Activated naive CD4-positive, alpha-beta T cell treated with anti-CD3 and anti-CD28 coated beads, Interleukin-2, amount 50 U/mL, for 72 hours (primary cell): Measurements from ENCODE around the gene LRRC51. TPM values are rescaled to one million over a fixed set of nuclear protein-coding genes. Genes with fewer than 3 reads are reported as not detected.

Source experiments
- ATAC-seq, 2 donors: fragments of 150-1000 bp; cut with Tn5 transposase; 2 replicates each; pipeline ENCODE4 v1.10.0; 2021; ENCODE audit warnings: mild to moderate bottlenecking in 2 of 2, moderate library complexity in 2 of 2
- DNase-seq, 2 donors: peaks; one replicate each; pipeline ENCODE4 v3.0.0; 2021 to 2022; ENCODE audit warnings: low spot score in 2 of 2
- H3K27ac Mint-ChIP-seq, 2 donors: one replicate each; pipeline ENCODE4 v1.8.0; 2022; ENCODE audit warnings: mild to moderate bottlenecking in 2 of 2, mixed read lengths in 2 of 2
- H3K36me3 Mint-ChIP-seq, 2 donors: one replicate each; pipeline ENCODE4 v1.8.0; 2022; ENCODE audit warnings: mixed read lengths in 2 of 2
- H3K9me3 Mint-ChIP-seq, 2 donors: one replicate each; pipeline ENCODE4 v1.8.0; 2022; ENCODE audit warnings: mixed read lengths in 2 of 2
- total RNA-seq, 2 donors: library from RNA; stranded (reverse); gene quantifications; one replicate each; pipeline ENCODE4 v1.2.3, GENCODE V29; 2022

Gene LRRC51
- total RNA-seq, 2 donors from 2014 or later: 4.1 to 8.3 TPM

GRCh38 chr11:72088076-72088808 is 7.6 kb downstream of the LRRC51 start:
- H3K9me3 Mint-ChIP-seq: no peaks in the 10 kb centered on the region
- DNase-seq (no peak), ATAC-seq (peak; percentile 78 to 79)
- peak overlapping the region; percentile 40 to 81 for H3K27ac Mint-ChIP-seq
- no peaks in the 10 kb centered on the region for H3K36me3 Mint-ChIP-seq

GRCh38 chr11:72091292-72091691 is 10.6 kb downstream of the LRRC51 start:
- Mint-ChIP-seq H3K9me3 (no peaks in the 10 kb centered on the region), H3K36me3 (no peaks in the 10 kb centered on the region), H3K27ac (peak overlapping the region in 1 of 2 donors; percentile 13)
- peak in 1 of 2 donors; percentile 67 for DNase-seq
- ATAC-seq: peak; percentile 82 to 86

DNA sequence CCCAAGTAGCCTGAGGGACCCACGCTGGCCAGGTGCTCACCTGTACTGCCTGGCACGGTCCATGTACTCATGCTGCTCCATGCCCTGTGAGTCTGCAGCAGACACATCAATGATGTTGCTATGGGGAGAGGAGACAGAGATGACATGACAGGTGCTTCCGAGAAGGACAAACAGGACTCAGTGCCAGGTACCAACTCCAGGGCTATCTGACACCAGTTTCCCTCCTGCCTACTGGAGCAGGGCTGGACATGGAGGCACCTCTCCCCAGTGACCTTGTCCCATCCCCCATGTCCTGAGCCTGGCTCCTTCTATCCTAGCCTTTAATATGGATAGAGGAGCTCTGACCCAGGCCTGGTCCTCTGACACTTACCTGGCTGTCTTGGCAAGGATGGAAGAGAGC is 18.1 kb downstream of the LRRC51 start:
- DNase-seq (no peak), ATAC-seq (no peak)
- Mint-ChIP-seq H3K9me3 (no peaks in the 10 kb centered on the region), H3K36me3 (peaks cover 12 to 21% of the 10 kb centered on the region in 2 donors), H3K27ac (no peak overlapping the region)

GRCh38 chr11:72100009-72100408 is 19.4 kb downstream of the LRRC51 start:
- DNase-seq (no peak), ATAC-seq (no peak)
- H3K9me3 Mint-ChIP-seq: peaks cover 0 to 4% of the 10 kb centered on the region in 2 donors
- H3K27ac Mint-ChIP-seq: peak overlapping the region; percentile 50 to 90
- peaks cover 12 to 21% of the 10 kb centered on the region in 2 donors for H3K36me3 Mint-ChIP-seq

- H3K9me3 Mint-ChIP-seq: peaks cover 0 to 4% of the 10 kb centered on the region in 2 donors
- peaks cover 12 to 21% of the 10 kb centered on the region in 2 donors for H3K36me3 Mint-ChIP-seq
- ATAC-seq: no peak
- DNase-seq: no peak
- peak overlapping the region; percentile 90 to 98 for H3K27ac Mint-ChIP-seq
These were observed 19.8 kb downstream of the LRRC51 start for GRCh38 chr11:72100462-72100861.

GRCh38 chr11:72102162-72102561 is 21.5 kb downstream of the LRRC51 start:
- H3K27ac Mint-ChIP-seq: peak overlapping the region; percentile 90 to 98
- peaks cover 12 to 21% of the 10 kb centered on the region in 2 donors for H3K36me3 Mint-ChIP-seq
- DNase-seq (no peak), ATAC-seq (no peak)
- H3K9me3 Mint-ChIP-seq: peaks cover 0 to 4% of the 10 kb centered on the region in 2 donors

- no peak for DNase-seq
- Mint-ChIP-seq H3K9me3 (peaks cover 0 to 4% of the 10 kb centered on the region in 2 donors), H3K27ac (peak overlapping the region; percentile 90 to 98), H3K36me3 (peaks cover 12 to 21% of the 10 kb centered on the region in 2 donors)
- ATAC-seq: peak; percentile 2 to 28
These were observed 21.9 kb downstream of the LRRC51 start for GRCh38 chr11:72102631-72102945.

DNA sequence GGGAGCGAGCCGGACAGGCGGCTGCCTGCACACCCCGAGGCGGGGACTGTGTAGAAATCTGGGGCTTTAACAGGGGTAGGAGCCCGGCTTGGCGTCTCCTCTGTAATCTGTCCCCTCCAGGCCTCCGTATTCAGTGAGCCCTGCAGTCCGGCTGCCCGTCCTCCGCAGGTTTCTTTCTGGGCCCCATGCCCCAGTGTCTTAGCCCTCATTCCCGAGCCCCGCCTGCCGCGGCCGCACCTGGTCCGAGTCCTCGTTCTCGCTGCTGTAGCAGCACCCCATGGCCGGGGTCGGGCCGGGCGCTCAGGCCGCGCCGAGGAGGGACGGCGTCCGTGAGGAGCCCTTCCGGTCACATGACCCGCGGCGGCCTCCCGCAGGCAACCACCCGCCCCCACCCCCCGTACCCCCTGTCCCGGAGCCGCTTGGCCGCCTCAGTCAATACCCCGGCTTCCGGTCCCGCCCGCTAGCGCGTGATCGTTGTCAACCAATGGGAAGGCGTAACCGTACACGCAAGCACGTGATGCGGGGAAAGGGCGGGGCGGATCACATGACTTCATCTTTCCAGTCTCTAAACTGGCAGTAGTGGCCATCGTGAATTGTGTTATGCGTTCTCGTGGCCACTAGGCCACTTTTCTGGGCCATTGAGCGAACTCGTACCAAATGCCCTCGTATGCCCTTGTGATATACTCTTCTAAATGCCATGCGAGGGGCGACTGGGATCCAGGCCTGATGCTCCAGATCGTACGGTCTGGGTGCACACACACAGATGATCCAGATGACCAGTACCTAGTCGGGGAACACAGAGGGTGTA is 22.5 kb downstream of the LRRC51 start, which contains the start of gene LAMTOR1:
Gene LAMTOR1, minus strand, starts transcription at position 352 of the 808 bp plus-strand sequence. Its CDS starts 73 bp downstream, at position 279.
- Mint-ChIP-seq H3K36me3 (peaks cover 12 to 21% of the 10 kb centered on the region in 2 donors), H3K27ac (peak within 1 kb of the TSS; percentile 90 to 98), H3K9me3 (peaks cover 0 to 4% of the 10 kb centered on the region in 2 donors)
- ATAC-seq: peak; percentile 98 to 99
- peak; percentile 95 to 98 for DNase-seq

GRCh38 chr11:72103754-72104167 is 23.1 kb downstream of the LRRC51 start:
- ATAC-seq (no peak), DNase-seq (no peak)
- Mint-ChIP-seq H3K9me3 (peaks cover 0 to 4% of the 10 kb centered on the region in 2 donors), H3K27ac (peak overlapping the region; percentile 90 to 98), H3K36me3 (peaks cover 12 to 21% of the 10 kb centered on the region in 2 donors)

- Mint-ChIP-seq H3K27ac (peak within 1 kb of the TSS in 1 of 2 donors; percentile 90), H3K9me3 (peaks cover 0 to 4% of the 10 kb centered on the region in 2 donors), H3K36me3 (peaks cover 15 to 20% of the 10 kb centered on the region in 2 donors)
- ATAC-seq: no peak
- DNase-seq: no peak
These were observed 25.2 kb downstream of the LRRC51 start, which contains the start of gene TOMT for GRCh38 chr11:72105888-72106287. Gene TOMT (plus strand): TSS chr11:72105924. CDS start chr11:72105952, 28 bp downstream.

DNA sequence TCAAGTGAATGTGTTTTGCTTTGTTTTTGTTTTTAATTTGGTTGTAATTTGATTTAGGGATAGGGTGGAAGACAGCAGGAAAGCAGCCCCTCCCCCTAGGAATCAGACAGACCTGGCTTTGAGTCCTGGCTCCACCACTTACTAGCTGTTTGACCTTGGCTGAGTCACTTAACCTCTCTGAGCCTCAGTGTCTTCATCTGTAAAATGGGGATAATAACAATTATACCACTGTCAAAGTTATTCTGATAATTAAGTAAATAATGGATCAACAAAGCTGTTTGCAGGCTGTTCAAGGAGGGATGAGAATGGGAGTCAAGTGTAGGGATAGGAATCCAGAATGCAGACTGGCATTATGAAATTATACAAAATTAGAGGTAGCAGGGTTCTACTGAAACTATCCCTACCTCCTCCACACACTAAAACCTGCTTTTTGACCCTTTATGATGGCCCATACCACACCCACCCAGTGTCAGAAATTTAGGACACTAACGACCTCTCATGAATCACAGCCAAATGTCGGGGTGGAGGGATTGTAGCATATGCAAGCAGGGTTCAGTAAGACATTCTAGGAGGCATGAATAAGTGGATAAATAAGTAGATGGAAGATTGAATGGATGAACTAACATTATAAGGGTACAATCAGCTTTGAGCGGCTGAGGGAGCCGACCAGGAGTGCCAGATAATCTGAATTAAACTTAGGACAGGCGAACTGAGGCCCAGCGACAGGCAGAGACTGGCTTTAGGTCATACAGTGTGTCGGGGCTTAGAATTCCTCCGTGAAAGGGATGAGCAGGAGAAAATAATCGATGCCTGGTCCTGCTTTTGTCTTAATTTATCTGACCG is 30.9 kb downstream of the LRRC51 start:
- no peak for ATAC-seq
- Mint-ChIP-seq H3K36me3 (peaks cover 12 to 14% of the 10 kb centered on the region in 2 donors), H3K27ac (peak overlapping the region; percentile 97 to 100), H3K9me3 (peaks cover 4 to 13% of the 10 kb centered on the region in 2 donors)
- DNase-seq: no peak

- Mint-ChIP-seq H3K36me3 (peaks cover 12 to 14% of the 10 kb centered on the region in 2 donors), H3K27ac (peak within 1 kb of the TSS; percentile 97 to 100), H3K9me3 (peaks cover 4 to 13% of the 10 kb centered on the region in 2 donors)
- peak; percentile 94 to 98 for DNase-seq
- ATAC-seq: peak; percentile 92 to 93
These were observed 31.7 kb downstream of the LRRC51 start, which contains the start of gene ANAPC15 for GRCh38 chr11:72112143-72112977. Gene ANAPC15 (minus strand): TSS chr11:72112695. CDS start chr11:72111276, 1,419 bp downstream.

GRCh38 chr11:72112978-72113808 is 32.5 kb downstream of the LRRC51 start:
- peak overlapping the region; percentile 97 to 100 for H3K27ac Mint-ChIP-seq
- DNase-seq (no peak), ATAC-seq (peak in 1 of 2 donors; percentile 0)
- peaks cover 4 to 13% of the 10 kb centered on the region in 2 donors for H3K9me3 Mint-ChIP-seq
- peaks cover 12 to 14% of the 10 kb centered on the region in 2 donors for H3K36me3 Mint-ChIP-seq

DNA sequence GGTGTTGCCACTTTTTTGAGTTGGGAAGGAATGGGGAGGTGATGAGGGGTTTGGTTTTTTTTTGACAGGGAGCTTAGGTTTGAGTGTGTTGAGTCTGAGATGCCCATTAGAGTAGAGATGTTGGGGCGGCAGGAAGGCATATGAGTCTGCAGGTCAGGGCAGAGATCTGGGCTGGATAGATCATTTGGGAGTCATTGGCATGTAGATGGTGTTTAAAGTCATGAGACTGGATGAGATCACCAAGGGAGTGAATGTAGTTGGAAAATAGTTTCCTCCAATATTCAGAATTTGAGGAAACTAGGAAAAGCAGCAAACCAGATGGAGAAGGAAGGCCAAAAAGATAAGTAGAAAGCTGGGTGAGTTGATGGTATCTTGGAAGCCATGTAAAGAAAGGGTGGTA is 33.9 kb downstream of the LRRC51 start:
- H3K9me3 Mint-ChIP-seq: peaks cover 4 to 13% of the 10 kb centered on the region in 2 donors
- no peak for DNase-seq

More for the DNA sequence above, 33.9 kb downstream of the LRRC51 start:
- Mint-ChIP-seq H3K36me3 (peaks cover 12 to 14% of the 10 kb centered on the region in 2 donors), H3K27ac (peak overlapping the region in 1 of 2 donors; percentile 97)
- ATAC-seq: no peak
